Uterus (tissue), 2 donors: Measurements from ENCODE around the gene GRM5.

Experiments
- CTCF ChIP-seq, 4 experiments: fragments of 200-600 bp in 2 of 4; fragments of 450-650 bp in 2 of 4; sonication (generic) in 2 of 4; IDR thresholded peaks; one replicate each; pipeline ENCODE4 v1.5.1; 2016 to 2019; ENCODE audit warnings: antibody characterized with exemption in 4 of 4, mild to moderate bottlenecking in 2 of 4, moderate library complexity in 1 of 4
- POLR2A ChIP-seq, 2 donors: fragments of 450-650 bp; IDR thresholded peaks; one replicate each; pipeline ENCODE4 v1.6.1; 2016; ENCODE audit warnings: antibody characterized with exemption in 2 of 2, mild to moderate bottlenecking in 1 of 2, moderate library complexity in 1 of 2

- TF ChIP-seq CTCF (IDR thresholded peaks at IDR 0.05), result no peak
- TF ChIP-seq POLR2A (IDR thresholded peaks at IDR 0.05), result no peak
Observed at GRCh38 chr11:88469561-88470225, 596.1 kb downstream of the GRM5 start.
